ENCODE measurements around the gene ZBTB5.

GRCh38 chr9:37454238-37454637 lies 11.0 kb downstream of the ZBTB5 start:
- no peak for TF ChIP-seq JUND (IDR thresholded peaks at IDR 0.05; ENCODE audit: low read length)
- no peak for TF ChIP-seq USF2 (IDR thresholded peaks at IDR 0.05; ENCODE audit: low read length)
- TF ChIP-seq POLR2A (IDR thresholded peaks at IDR 0.05; ENCODE audit: control extremely low read depth in 1 of 2, low read depth in 2 of 2, low read length in 2 of 2): no peak
- TF ChIP-seq TAF1 (IDR thresholded peaks at IDR 0.05; ENCODE audit: low read depth, low read length): no peak
- TF ChIP-seq, protein P1, sequence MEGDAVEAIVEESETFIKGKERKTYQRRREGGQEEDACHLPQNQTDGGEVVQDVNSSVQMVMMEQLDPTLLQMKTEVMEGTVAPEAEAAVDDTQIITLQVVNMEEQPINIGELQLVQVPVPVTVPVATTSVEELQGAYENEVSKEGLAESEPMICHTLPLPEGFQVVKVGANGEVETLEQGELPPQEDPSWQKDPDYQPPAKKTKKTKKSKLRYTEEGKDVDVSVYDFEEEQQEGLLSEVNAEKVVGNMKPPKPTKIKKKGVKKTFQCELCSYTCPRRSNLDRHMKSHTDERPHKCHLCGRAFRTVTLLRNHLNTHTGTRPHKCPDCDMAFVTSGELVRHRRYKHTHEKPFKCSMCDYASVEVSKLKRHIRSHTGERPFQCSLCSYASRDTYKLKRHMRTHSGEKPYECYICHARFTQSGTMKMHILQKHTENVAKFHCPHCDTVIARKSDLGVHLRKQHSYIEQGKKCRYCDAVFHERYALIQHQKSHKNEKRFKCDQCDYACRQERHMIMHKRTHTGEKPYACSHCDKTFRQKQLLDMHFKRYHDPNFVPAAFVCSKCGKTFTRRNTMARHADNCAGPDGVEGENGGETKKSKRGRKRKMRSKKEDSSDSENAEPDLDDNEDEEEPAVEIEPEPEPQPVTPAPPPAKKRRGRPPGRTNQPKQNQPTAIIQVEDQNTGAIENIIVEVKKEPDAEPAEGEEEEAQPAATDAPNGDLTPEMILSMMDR (IDR thresholded peaks at IDR 0.05; ENCODE audit: control extremely low read depth in 1 of 3, insufficient read depth in 1 of 3, low read depth in 1 of 3, low read length in 3 of 3): no peak
- TF ChIP-seq CEBPB (IDR thresholded peaks at IDR 0.05; ENCODE audit: low read depth, low read length): no peak
- no peak for TF ChIP-seq SUZ12 (IDR thresholded peaks at IDR 0.05; ENCODE audit: low read length)
- TF ChIP-seq CHD1 (IDR thresholded peaks at IDR 0.05; ENCODE audit: low read depth, low read length): no peak
- TF ChIP-seq GABPA (IDR thresholded peaks at IDR 0.05; ENCODE audit: borderline replicate concordance, insufficient read depth, low read length): no peak

Measured in H1 (cell line).